ENCODE measurements around the gene CSTA. TPM values are rescaled to one million over a fixed set of nuclear protein-coding genes. Genes with fewer than 3 reads are reported as not detected.
A peak's percentile ranks its signal among the peaks of the same experiment; 100 is the strongest.

The CSTA gene
- polyA plus RNA-seq (2012; ENCODE audit: low read depth, missing spikeins): 1.3 TPM

GRCh38 chr3:122324871-122325323, at the start of gene CSTA:
TSS of gene CSTA (plus strand) at chr3:122325248. CDS start at chr3:122325293, 45 bp downstream.
- no peak for DNase-seq (ENCODE audit: insufficient read length, low spot score)
- no peak for TF ChIP-seq POLR2A (IDR thresholded peaks at IDR 0.05; ENCODE audit: low read depth, low read length)
- TF ChIP-seq PAX5 (IDR thresholded peaks at IDR 0.05; ENCODE audit: insufficient read depth, low read length, severe bottlenecking): no peak
- TF ChIP-seq POLR2AphosphoS5 (IDR thresholded peaks at IDR 0.05; ENCODE audit: low read depth, low read length): no peak
- no peak for TF ChIP-seq TAF1 (IDR thresholded peaks at IDR 0.05; ENCODE audit: low read depth, low read length)
- no peak for TF ChIP-seq SPI1 (IDR thresholded peaks at IDR 0.05; ENCODE audit: low read depth, low read length)
- no peak for TF ChIP-seq POU2F2 (IDR thresholded peaks at IDR 0.05; ENCODE audit: low read depth, low read length)
- FAIRE-seq: no peak

- DNase-seq (ENCODE audit: insufficient read length, low spot score) (no peak), FAIRE-seq (no peak)
- TF ChIP-seq SPI1 (IDR thresholded peaks at IDR 0.05; ENCODE audit: low read depth, low read length) (no peak), PAX5 (IDR thresholded peaks at IDR 0.05; ENCODE audit: insufficient read depth, low read length, severe bottlenecking) (no peak), TAF1 (IDR thresholded peaks at IDR 0.05; ENCODE audit: low read depth, low read length) (no peak), POLR2AphosphoS5 (IDR thresholded peaks at IDR 0.05; ENCODE audit: low read depth, low read length) (no peak), POLR2A (IDR thresholded peaks at IDR 0.05; ENCODE audit: low read depth, low read length) (no peak), POU2F2 (IDR thresholded peaks at IDR 0.05; ENCODE audit: low read depth, low read length) (no peak)
These were observed 43.2 kb upstream of the CSTA start for GRCh38 chr3:122281891-122282290.

- TF ChIP-seq SPI1 (IDR thresholded peaks at IDR 0.05; ENCODE audit: low read depth, low read length) (no peak), PAX5 (IDR thresholded peaks at IDR 0.05; ENCODE audit: insufficient read depth, low read length, severe bottlenecking) (no peak), TAF1 (IDR thresholded peaks at IDR 0.05; ENCODE audit: low read depth, low read length) (no peak), POLR2AphosphoS5 (IDR thresholded peaks at IDR 0.05; ENCODE audit: low read depth, low read length) (no peak), POLR2A (IDR thresholded peaks at IDR 0.05; ENCODE audit: low read depth, low read length) (no peak), POU2F2 (IDR thresholded peaks at IDR 0.05; ENCODE audit: low read depth, low read length) (no peak)
- FAIRE-seq (no peak), DNase-seq (ENCODE audit: insufficient read length, low spot score) (no peak)
These were observed 41.1 kb upstream of the CSTA start for GRCh38 chr3:122283796-122284445.

GRCh38 chr3:122284486-122284885, 40.6 kb upstream of the CSTA start:
- DNase-seq (ENCODE audit: insufficient read length, low spot score) (no peak), FAIRE-seq (no peak)
- TF ChIP-seq TAF1 (IDR thresholded peaks at IDR 0.05; ENCODE audit: low read depth, low read length): no peak
- no peak for TF ChIP-seq SPI1 (IDR thresholded peaks at IDR 0.05; ENCODE audit: low read depth, low read length)
- TF ChIP-seq PAX5 (IDR thresholded peaks at IDR 0.05; ENCODE audit: insufficient read depth, low read length, severe bottlenecking): no peak
- TF ChIP-seq POLR2AphosphoS5 (IDR thresholded peaks at IDR 0.05; ENCODE audit: low read depth, low read length): no peak
- no peak for TF ChIP-seq POU2F2 (IDR thresholded peaks at IDR 0.05; ENCODE audit: low read depth, low read length)
- no peak for TF ChIP-seq POLR2A (IDR thresholded peaks at IDR 0.05; ENCODE audit: low read depth, low read length)

GRCh38 chr3:122294359-122294758, 30.7 kb upstream of the CSTA start:
- DNase-seq (ENCODE audit: insufficient read length, low spot score) (no peak), FAIRE-seq (no peak)
- TF ChIP-seq PAX5 (IDR thresholded peaks at IDR 0.05; ENCODE audit: insufficient read depth, low read length, severe bottlenecking): no peak
- no peak for TF ChIP-seq SPI1 (IDR thresholded peaks at IDR 0.05; ENCODE audit: low read depth, low read length)
- no peak for TF ChIP-seq POLR2AphosphoS5 (IDR thresholded peaks at IDR 0.05; ENCODE audit: low read depth, low read length)
- TF ChIP-seq POU2F2 (IDR thresholded peaks at IDR 0.05; ENCODE audit: low read depth, low read length): no peak
- TF ChIP-seq POLR2A (IDR thresholded peaks at IDR 0.05; ENCODE audit: low read depth, low read length): no peak
- no peak for TF ChIP-seq TAF1 (IDR thresholded peaks at IDR 0.05; ENCODE audit: low read depth, low read length)

- DNase-seq (ENCODE audit: insufficient read length, low spot score) (no peak), FAIRE-seq (no peak)
- TF ChIP-seq PAX5 (IDR thresholded peaks at IDR 0.05; ENCODE audit: insufficient read depth, low read length, severe bottlenecking) (no peak), POU2F2 (IDR thresholded peaks at IDR 0.05; ENCODE audit: low read depth, low read length) (no peak), SPI1 (IDR thresholded peaks at IDR 0.05; ENCODE audit: low read depth, low read length) (peak; percentile 38; the same call in 1 of the 2 replicates), TAF1 (IDR thresholded peaks at IDR 0.05; ENCODE audit: low read depth, low read length) (no peak), POLR2AphosphoS5 (IDR thresholded peaks at IDR 0.05; ENCODE audit: low read depth, low read length) (no peak), POLR2A (IDR thresholded peaks at IDR 0.05; ENCODE audit: low read depth, low read length) (no peak)
These were observed 29.6 kb upstream of the CSTA start for GRCh38 chr3:122295266-122296062.

GRCh38 chr3:122298239-122298638, 26.8 kb upstream of the CSTA start:
- TF ChIP-seq PAX5 (IDR thresholded peaks at IDR 0.05; ENCODE audit: insufficient read depth, low read length, severe bottlenecking) (no peak), POLR2AphosphoS5 (IDR thresholded peaks at IDR 0.05; ENCODE audit: low read depth, low read length) (no peak), POU2F2 (IDR thresholded peaks at IDR 0.05; ENCODE audit: low read depth, low read length) (no peak), TAF1 (IDR thresholded peaks at IDR 0.05; ENCODE audit: low read depth, low read length) (no peak)
- no peak for DNase-seq (ENCODE audit: insufficient read length, low spot score)
- FAIRE-seq: peak; percentile 96

- no peak for FAIRE-seq
- DNase-seq (ENCODE audit: insufficient read length, low spot score): no peak
- no peak for TF ChIP-seq TAF1 (IDR thresholded peaks at IDR 0.05; ENCODE audit: low read depth, low read length)
- no peak for TF ChIP-seq POU2F2 (IDR thresholded peaks at IDR 0.05; ENCODE audit: low read depth, low read length)
- no peak for TF ChIP-seq POLR2AphosphoS5 (IDR thresholded peaks at IDR 0.05; ENCODE audit: low read depth, low read length)
- no peak for TF ChIP-seq SPI1 (IDR thresholded peaks at IDR 0.05; ENCODE audit: low read depth, low read length)
- no peak for TF ChIP-seq POLR2A (IDR thresholded peaks at IDR 0.05; ENCODE audit: low read depth, low read length)
- no peak for TF ChIP-seq PAX5 (IDR thresholded peaks at IDR 0.05; ENCODE audit: insufficient read depth, low read length, severe bottlenecking)
These were observed 25.8 kb upstream of the CSTA start for GRCh38 chr3:122299215-122299614.

GRCh38 chr3:122299872-122300460, 25.1 kb upstream of the CSTA start:
- TF ChIP-seq POLR2A (IDR thresholded peaks at IDR 0.05; ENCODE audit: low read depth, low read length) (no peak), TAF1 (IDR thresholded peaks at IDR 0.05; ENCODE audit: low read depth, low read length) (no peak), SPI1 (IDR thresholded peaks at IDR 0.05; ENCODE audit: low read depth, low read length) (no peak), PAX5 (IDR thresholded peaks at IDR 0.05; ENCODE audit: insufficient read depth, low read length, severe bottlenecking) (no peak), POU2F2 (IDR thresholded peaks at IDR 0.05; ENCODE audit: low read depth, low read length) (no peak), POLR2AphosphoS5 (IDR thresholded peaks at IDR 0.05; ENCODE audit: low read depth, low read length) (no peak)
- DNase-seq (ENCODE audit: insufficient read length, low spot score): no peak
- FAIRE-seq: no peak

Measured in GM12891 (cell line).